GM23338 (cell line): ENCODE measurements around the gene ZNF350. TPM values are rescaled to one million over a fixed set of nuclear protein-coding genes. Genes with fewer than 3 reads are reported as not detected.
A peak's percentile ranks its signal among the peaks of the same experiment; 100 is the strongest.
"Not testable (repeated sequence)": the region's sequence is repeated elsewhere in the genome, so short reads cannot be mapped to it uniquely, and the experiment has no call there.

Experiments
- ATAC-seq: fragments of 200-7000 bp; cut with Tn5 transposase; 3 replicates; pipeline ENCODE4 v1.9.1; 2020
- DNase-seq: peaks from one replicate; pipeline ENCODE4 v3.0.0-alpha.2; 2015; ENCODE audit warnings: low spot score
- H2AFZ ChIP-seq: fragments of 200-600 bp; sonication (generic); 2 replicates; pipeline ENCODE4 v1.8.0; 2016; ENCODE audit warnings: antibody characterized with exemption, mild to moderate bottlenecking, moderate library complexity
- H3F3A ChIP-seq: fragments of 200-600 bp; sonication (generic); replicated peaks from 2 replicates; pipeline ENCODE4 v1.8.0; 2017; ENCODE audit warnings: antibody characterized with exemption, mixed run types, low read depth
- H3K27ac ChIP-seq: fragments of 200-600 bp; sonication (generic); 2 replicates; pipeline ENCODE4 v1.6.1; 2016; ENCODE audit warnings: low read depth
- H3K27me3 ChIP-seq: fragments of 200-600 bp; sonication (generic); 2 replicates; pipeline ENCODE4 v1.8.0; 2016; ENCODE audit warnings: mild to moderate bottlenecking, mixed run types, moderate library complexity; ENCODE audit not compliant: insufficient read depth
- H3K36me3 ChIP-seq: fragments of 200-600 bp; sonication (generic); 2 replicates; pipeline ENCODE4 v1.8.0; 2016; ENCODE audit warnings: mild to moderate bottlenecking; ENCODE audit not compliant: insufficient read depth
- H3K4me1 ChIP-seq: fragments of 200-600 bp; sonication (generic); 2 replicates; pipeline ENCODE4 v1.8.0; 2016; ENCODE audit warnings: mild to moderate bottlenecking, moderate library complexity; ENCODE audit not compliant: insufficient read depth
- H3K4me2 ChIP-seq: fragments of 200-600 bp; sonication (generic); 2 replicates; pipeline ENCODE4 v1.7.1; 2017; ENCODE audit warnings: mixed run types
- H3K4me3 ChIP-seq: fragments of 200-600 bp; sonication (generic); 2 replicates; pipeline ENCODE4 v1.6.1; 2016; ENCODE audit warnings: mixed run types
- H3K79me2 ChIP-seq: fragments of 200-600 bp; sonication (generic); replicated peaks from 2 replicates; pipeline ENCODE4 v1.8.0; 2017; ENCODE audit warnings: mild to moderate bottlenecking; ENCODE audit not compliant: insufficient read depth
- H3K9me2 ChIP-seq: fragments of 200-600 bp; sonication (generic); 2 replicates; pipeline ENCODE4 v1.8.0; 2017; ENCODE audit not compliant: insufficient read depth
- H4K20me1 ChIP-seq: fragments of 200-600 bp; sonication (generic); replicated peaks from 2 replicates; pipeline ENCODE4 v1.8.0; 2017; ENCODE audit warnings: mild to moderate bottlenecking; ENCODE audit not compliant: insufficient read depth
- H3K27ac Mint-ChIP-seq: 2 replicates; pipeline ENCODE4 v1.8.0; 2020; ENCODE audit warnings: inconsistent platforms, mild to moderate bottlenecking, moderate library complexity, mixed read lengths
- H3K27me3 Mint-ChIP-seq: 3 replicates; pipeline ENCODE4 v1.8.0; 2022; ENCODE audit warnings: low read depth, mild to moderate bottlenecking, moderate library complexity, mixed read lengths, inconsistent platforms; ENCODE audit not compliant: insufficient read depth, poor library complexity
- H3K36me3 Mint-ChIP-seq: 3 replicates; pipeline ENCODE4 v1.8.0; 2021; ENCODE audit warnings: low read depth, mild to moderate bottlenecking, inconsistent platforms, moderate library complexity, mixed read lengths
- H3K4me1 Mint-ChIP-seq: 3 replicates; pipeline ENCODE4 v1.8.0; 2020; ENCODE audit warnings: mild to moderate bottlenecking, inconsistent platforms, mixed read lengths
- H3K4me3 Mint-ChIP-seq: 3 replicates; pipeline ENCODE4 v1.8.0; 2021; ENCODE audit warnings: moderate library complexity, mild to moderate bottlenecking, inconsistent platforms, mixed read lengths
- H3K9me3 Mint-ChIP-seq: 3 replicates; pipeline ENCODE4 v1.8.0; 2020; ENCODE audit warnings: moderate library complexity, mild to moderate bottlenecking, inconsistent platforms, mixed read lengths
- CREB1 ChIP-seq: fragments of 250-450 bp; sonication (Bioruptor Pico); IDR thresholded peaks from 2 replicates; pipeline ENCODE4 v1.5.0; 2020; ENCODE audit warnings: low read depth, mild to moderate bottlenecking, moderate library complexity
- JUNB ChIP-seq: IDR thresholded peaks from one replicate; pipeline ENCODE4 v1.6.1; 2016; ENCODE audit warnings: antibody characterized with exemption; ENCODE audit not compliant: unreplicated experiment
- POLR2AphosphoS5 ChIP-seq: IDR thresholded peaks from 2 replicates; pipeline ENCODE4 v1.6.1; 2016; ENCODE audit warnings: antibody characterized with exemption, low read depth
- ZNF114 ChIP-seq: fragments of 250-450 bp; sonication (Bioruptor Pico); IDR thresholded peaks from 2 replicates; pipeline ENCODE4 v1.5.0; 2020; ENCODE audit warnings: mild to moderate bottlenecking, moderate library complexity
- polyA plus RNA-seq: library from polyadenylated mRNA; unstranded; fragments of >200 nt; fragmentation: Nextera tagmentation; extraction: Ambion mirVana; gene quantifications from 2 replicates; pipeline ENCODE4 v1.2.1, GENCODE V29; 2016
- total RNA-seq: library from RNA; depleted of rRNA; stranded (reverse); fragments of >200 nt; shearing (Covaris generic); gene quantifications from 2 replicates; pipeline ENCODE4 v1.2.3, GENCODE V29; 2014
- TF ChIP-seq, protein P1 (sequence below): IDR thresholded peaks from 2 replicates; pipeline ENCODE4 v1.6.1; 2016; ENCODE audit warnings: antibody characterized with exemption

ZNF350 gene
- total and polyA plus RNA-seq, 2 experiments from 2014 or later = 5.8 to 7.6 TPM

DNA sequence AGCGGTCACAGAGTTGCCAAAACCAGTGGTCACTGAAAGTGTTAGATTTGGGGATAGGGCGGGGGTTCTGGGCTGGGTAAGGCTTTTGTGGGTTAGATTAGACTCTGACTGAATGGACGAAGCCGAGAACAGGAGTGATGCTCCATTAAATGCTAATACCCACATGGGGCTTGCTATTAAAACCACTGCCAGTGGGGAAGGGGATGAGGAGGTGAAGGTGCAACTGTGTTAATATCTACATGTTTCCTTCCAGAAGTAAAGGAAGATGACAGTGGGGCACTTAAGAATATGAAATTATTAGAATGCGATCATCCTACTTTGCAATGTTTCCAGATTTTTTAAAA, 42.1 kb upstream of the ZNF350 start:
- peaks cover 12% of the 10 kb centered on the region for H3K27me3 Mint-ChIP-seq
- H3K36me3 Mint-ChIP-seq = peaks cover 74% of the 10 kb centered on the region
- Histone ChIP-seq H3K4me1 (peaks cover 10% of the 10 kb centered on the region), H3K36me3 (peaks cover 40% of the 10 kb centered on the region), H3K4me2 (peak overlapping the region; percentile 82), H3K27me3 (no peaks in the 10 kb centered on the region), H3K9me2 (0 out of 2 replicates have a peak, but pooled peaks cover 6% of the 10 kb centered on the region), H3K4me3 (peak overlapping the region; percentile 93), H3K27ac (peak overlapping the region; percentile 96), H4K20me1 (no peaks in the 10 kb centered on the region), H3K79me2 (peaks cover 36% of the 10 kb centered on the region), H3F3A (no peaks in the 10 kb centered on the region; the same call in 1 of the 2 replicates), H2AFZ (peak overlapping the region; percentile 87)
- H3K27ac Mint-ChIP-seq = peak overlapping the region; percentile 98
- peak overlapping the region; percentile 99 for H3K4me3 Mint-ChIP-seq
- TF ChIP-seq ZNF114 (CRISPR knock-in tag) (no peak), CREB1 (CRISPR knock-in tag) (no peak)
- ATAC-seq (peak; percentile 61), DNase-seq (no peak)
- H3K4me1 Mint-ChIP-seq = peaks cover 11% of the 10 kb centered on the region
- peaks cover 34% of the 10 kb centered on the region for H3K9me3 Mint-ChIP-seq

DNA sequence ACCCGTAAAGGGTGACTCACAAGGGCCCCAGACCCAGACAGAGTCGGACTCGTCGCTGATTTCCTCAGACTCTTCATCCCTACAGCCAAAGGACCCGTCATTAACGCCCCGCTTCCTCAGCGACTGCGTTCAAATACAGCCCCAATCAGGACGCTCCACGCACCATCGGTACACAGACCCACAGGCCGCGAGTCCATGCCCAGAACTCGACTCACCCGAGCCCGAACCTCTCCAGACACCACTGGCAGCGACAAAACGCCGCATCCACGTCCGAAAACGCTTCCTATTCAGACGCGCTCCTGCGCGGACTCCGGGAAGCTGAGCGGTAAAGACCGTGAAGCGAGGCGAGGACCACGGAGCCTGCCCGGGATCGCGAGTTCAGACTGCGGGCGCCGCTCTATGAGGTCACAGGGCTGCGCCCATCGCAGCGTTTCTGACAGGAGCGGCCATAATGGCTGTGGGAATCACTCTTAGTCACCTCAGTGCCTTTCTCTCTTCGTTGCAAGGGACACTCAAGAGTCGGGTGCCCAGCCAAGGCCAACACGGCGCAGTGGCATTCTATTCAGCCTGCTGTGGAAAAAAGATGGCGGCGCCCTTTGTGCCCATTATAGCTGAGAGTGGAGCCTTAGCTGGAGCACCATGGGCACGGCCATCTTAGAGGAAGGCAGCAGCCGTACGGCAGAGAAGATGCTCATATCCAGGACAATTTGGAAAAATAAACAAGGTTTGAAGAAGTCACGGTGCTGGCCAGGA, 41.6 kb upstream of the ZNF350 start, which contains the start of gene ZNF614:
Gene ZNF614, minus strand, starts transcription at position 353 of the 753 bp plus-strand sequence. CDS start 2,634 bp downstream, outside the sequence.
- peak within 1 kb of the TSS; percentile 98 for H3K27ac Mint-ChIP-seq
- H2AFZ ChIP-seq = peak within 1 kb of the TSS; percentile 87
- peak within 1 kb of the TSS; percentile 96 for H3K27ac ChIP-seq

GRCh38 chr19:52026255-52026990, 39.8 kb upstream of the ZNF350 start:
- ATAC-seq, H4K20me1 ChIP-seq, H2AFZ ChIP-seq, H3K27me3 ChIP-seq, H3K27ac Mint-ChIP-seq, H3K9me2 ChIP-seq, H3F3A ChIP-seq, H3K4me1 ChIP-seq: not testable (repeated sequence)
- Histone ChIP-seq H3K79me2 (peaks cover 57% of the 10 kb centered on the region), H3K4me2 (peak overlapping the region; percentile 82; the same call in 1 of the 2 replicates), H3K36me3 (peaks cover 43% of the 10 kb centered on the region), H3K4me3 (peak overlapping the region; percentile 93), H3K27ac (peak overlapping the region; percentile 9; the same call in 1 of the 2 replicates)
- Mint-ChIP-seq H3K4me3 (peak overlapping the region; percentile 99), H3K27me3 (peaks cover 12% of the 10 kb centered on the region), H3K36me3 (peaks cover 71% of the 10 kb centered on the region), H3K4me1 (peaks cover 11% of the 10 kb centered on the region), H3K9me3 (peaks cover 21% of the 10 kb centered on the region)
- DNase-seq = peak; percentile 15

More for the DNA sequence above, 41.6 kb upstream of the ZNF350 start, which contains the start of gene ZNF614:
- no peaks in the 10 kb centered on the region for H4K20me1 ChIP-seq
- TF ChIP-seq POLR2AphosphoS5 = peak; percentile 94
- TF ChIP-seq CREB1 (CRISPR knock-in tag) = peak; percentile 98
- TF ChIP-seq, protein P1, sequence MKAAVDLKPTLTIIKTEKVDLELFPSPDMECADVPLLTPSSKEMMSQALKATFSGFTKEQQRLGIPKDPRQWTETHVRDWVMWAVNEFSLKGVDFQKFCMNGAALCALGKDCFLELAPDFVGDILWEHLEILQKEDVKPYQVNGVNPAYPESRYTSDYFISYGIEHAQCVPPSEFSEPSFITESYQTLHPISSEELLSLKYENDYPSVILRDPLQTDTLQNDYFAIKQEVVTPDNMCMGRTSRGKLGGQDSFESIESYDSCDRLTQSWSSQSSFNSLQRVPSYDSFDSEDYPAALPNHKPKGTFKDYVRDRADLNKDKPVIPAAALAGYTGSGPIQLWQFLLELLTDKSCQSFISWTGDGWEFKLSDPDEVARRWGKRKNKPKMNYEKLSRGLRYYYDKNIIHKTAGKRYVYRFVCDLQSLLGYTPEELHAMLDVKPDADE = peak; percentile 90
- no peak for TF ChIP-seq JUNB
- H3K4me3 ChIP-seq = peak within 1 kb of the TSS; percentile 93
- DNase-seq (peak; percentile 93), ATAC-seq (peak; percentile 98)
- peaks cover 12% of the 10 kb centered on the region for H3K27me3 Mint-ChIP-seq
- H3F3A ChIP-seq = no peaks in the 10 kb centered on the region
- H3K4me2 ChIP-seq = peak within 1 kb of the TSS; percentile 82
- 0 out of 2 replicates have a peak, but pooled peaks cover 6% of the 10 kb centered on the region for H3K9me2 ChIP-seq
- H3K79me2 ChIP-seq = peaks cover 42% of the 10 kb centered on the region
- peaks cover 32% of the 10 kb centered on the region for H3K9me3 Mint-ChIP-seq
- peak within 1 kb of the TSS; percentile 99 for H3K4me3 Mint-ChIP-seq
- H3K4me1 Mint-ChIP-seq = peaks cover 11% of the 10 kb centered on the region
- peaks cover 10% of the 10 kb centered on the region for H3K4me1 ChIP-seq
- no peaks in the 10 kb centered on the region for H3K27me3 ChIP-seq
- H3K36me3 Mint-ChIP-seq = peaks cover 74% of the 10 kb centered on the region
- peaks cover 39% of the 10 kb centered on the region for H3K36me3 ChIP-seq

GRCh38 chr19:52024478-52024877, 37.8 kb upstream of the ZNF350 start:
- not testable (repeated sequence) for H3K4me1 ChIP-seq, ATAC-seq, DNase-seq, H3K27me3 ChIP-seq, H4K20me1 ChIP-seq, H3K4me2 ChIP-seq, H3F3A ChIP-seq, H3K4me3 ChIP-seq, H3K27ac Mint-ChIP-seq, H3K9me2 ChIP-seq, H3K4me3 Mint-ChIP-seq, H3K27ac ChIP-seq, H2AFZ ChIP-seq
- H3K79me2 ChIP-seq = peaks cover 73% of the 10 kb centered on the region
- Mint-ChIP-seq H3K4me1 (peaks cover 11% of the 10 kb centered on the region), H3K36me3 (peaks cover 73% of the 10 kb centered on the region), H3K9me3 (peaks cover 12% of the 10 kb centered on the region), H3K27me3 (peaks cover 12% of the 10 kb centered on the region)
- peaks cover 56% of the 10 kb centered on the region for H3K36me3 ChIP-seq
